Keratinocyte (primary cell): ENCODE results near the gene PCCA. TPM values are rescaled to one million over a fixed set of nuclear protein-coding genes. Genes with fewer than 3 reads are reported as not detected.
A peak's percentile ranks its signal among the peaks of the same experiment; 100 is the strongest.

Experiments
- DNase-seq: peaks from one replicate; pipeline ENCODE4 v3.0.0-alpha.2; 2011; ENCODE audit warnings: low read depth, missing footprints, low spot score
- FAIRE-seq: peaks from 2 replicates; lab custom pipeline; 2011; peaks lifted over from hg19 to GRCh38; lab: Jason Lieb, UNC
- H2AFZ ChIP-seq: 2 replicates; pipeline ENCODE4 v1.6.0; 2012; ENCODE audit warnings: low read length, control low read depth, inconsistent platforms; ENCODE audit not compliant: control insufficient read depth
- H3K27ac ChIP-seq: 2 replicates; pipeline ENCODE4 v1.5.1; 2011; ENCODE audit warnings: low read length; ENCODE audit not compliant: control insufficient read depth, insufficient read depth
- H3K27me3 ChIP-seq: 3 replicates; pipeline ENCODE4 v1.6.0; 2011; ENCODE audit warnings: low read length; ENCODE audit not compliant: control insufficient read depth, insufficient read depth; ENCODE audit errors: extremely low read depth
- H3K36me3 ChIP-seq, 2 experiments: 2 replicates in 1 of 2; 3 replicates in 1 of 2; pipeline ENCODE4 v1.5.1; 2011; ENCODE audit warnings: low read length in 2 of 2, mild to moderate bottlenecking in 1 of 2; ENCODE audit not compliant: control insufficient read depth in 2 of 2, insufficient read depth in 2 of 2; ENCODE audit errors: extremely low read depth in 1 of 2
- H3K4me1 ChIP-seq: 3 replicates; pipeline ENCODE4 v1.5.1; 2011; ENCODE audit warnings: low read length; ENCODE audit not compliant: control insufficient read depth, insufficient read depth; ENCODE audit errors: extremely low read depth
- H3K4me2 ChIP-seq: 3 replicates; pipeline ENCODE4 v1.6.0; 2011; ENCODE audit warnings: low read depth, low read length; ENCODE audit not compliant: control insufficient read depth, insufficient read depth; ENCODE audit errors: extremely low read depth
- H3K4me3 ChIP-seq, 3 experiments: fragments of 200-600 bp in 1 of 3; sonication (generic) in 1 of 3; 2 replicates in 2 of 3; 3 replicates in 1 of 3; pipeline ENCODE4 v1.5.1; 2011 to 2016; ENCODE audit warnings: low read length in 3 of 3, mild to moderate bottlenecking in 3 of 3, control low read depth in 2 of 3, inconsistent platforms in 1 of 3, low read depth in 1 of 3, mixed read lengths in 1 of 3, mixed run types in 1 of 3, moderate library complexity in 1 of 3; ENCODE audit not compliant: control insufficient read depth in 2 of 3, insufficient read depth in 2 of 3; ENCODE audit errors: extremely low read depth in 1 of 3
- H3K79me2 ChIP-seq: 2 replicates; pipeline ENCODE4 v1.6.0; 2012; ENCODE audit warnings: low read length; ENCODE audit not compliant: control insufficient read depth, insufficient read depth
- H3K9ac ChIP-seq: 3 replicates; pipeline ENCODE4 v1.6.0; 2011; ENCODE audit warnings: low read length; ENCODE audit not compliant: control insufficient read depth, insufficient read depth; ENCODE audit errors: extremely low read depth
- H3K9me1 ChIP-seq: 3 replicates; pipeline ENCODE4 v1.6.0; 2011; ENCODE audit warnings: low read length; ENCODE audit not compliant: control insufficient read depth, insufficient read depth; ENCODE audit errors: extremely low read depth
- H3K9me3 ChIP-seq: 2 replicates; pipeline ENCODE4 v1.5.1; 2012; ENCODE audit warnings: low read depth, low read length; ENCODE audit not compliant: control insufficient read depth
- H4K20me1 ChIP-seq: 3 replicates; pipeline ENCODE4 v1.6.0; 2011; ENCODE audit warnings: low read length; ENCODE audit not compliant: control insufficient read depth, insufficient read depth; ENCODE audit errors: extremely low read depth
- CTCF ChIP-seq, 3 experiments: IDR thresholded peaks in 1 of 3; conservative IDR thresholded peaks in 1 of 3; optimal IDR thresholded peaks in 1 of 3; 2 replicates in 2 of 3; 3 replicates in 1 of 3; pipeline versions ENCODE3 to v1.5.1; 2011; ENCODE audit warnings: low read length in 3 of 3, mild to moderate bottlenecking in 3 of 3, moderate library complexity in 2 of 3, control low read depth in 1 of 3, inconsistent platforms in 1 of 3; ENCODE audit not compliant: insufficient read depth in 2 of 3; ENCODE audit errors: extremely low read depth in 1 of 3
- EZH2 ChIP-seq: IDR thresholded peaks from one replicate; pipeline ENCODE4 v1.6.1; 2012; ENCODE audit warnings: inconsistent platforms, mild to moderate bottlenecking, low read length, moderate library complexity
- dilution Hi-C: fragments of 300-500 bp; cut with MboI; formaldehyde crosslinking; loops from one replicate; pipeline ENCODE4 v1.7.0; 2020; ENCODE audit warnings: low sequenced_read_pairs; ENCODE audit not compliant: extremely low pct_ligation_motif_present
- polyA plus RNA-seq, 5 experiments: library from polyadenylated mRNA; depleted of rRNA in 3 of 5; stranded (reverse) in 3 of 5; stranded (forward) in 1 of 5; unstranded in 1 of 5; fragments of >200 nt; gene quantifications; 1 replicate in 1 of 5; 2 replicates in 3 of 5; 3 replicates in 1 of 5; pipeline versions ENCODE4 v1.2.1 to v1.2.3, GENCODE V29; 2011 to 2012; ENCODE audit warnings: missing spikeins in 2 of 5, low read depth in 1 of 5, low replicate concordance in 1 of 5

Gene PCCA
- polyA plus RNA-seq, 1 donor (not counting 4 experiments of a cell fraction or from before 2014, with no cell fraction given), result 8.1 TPM

GRCh38 chr13:100306434-100306999, 217.6 kb downstream of the PCCA start:
- no peak for TF ChIP-seq EZH2
- no peak for TF ChIP-seq CTCF (optimal IDR thresholded peaks at IDR 0.05 in 1 of 3, IDR thresholded peaks at IDR 0.05 in 1 of 3, conservative IDR thresholded peaks at IDR 0.05 in 1 of 3; ENCODE audit: extremely low read depth in 1 of 3, insufficient read depth in 2 of 3, low read length in 3 of 3)
- H3K79me2 ChIP-seq, result no peaks in the 10 kb centered on the region
- no peaks in the 10 kb centered on the region for H3K27me3 ChIP-seq
- no peaks in the 10 kb centered on the region for H3K9me3 ChIP-seq
- H3K9me1 ChIP-seq, result no peaks in the 10 kb centered on the region
- dilution Hi-C loops, result no loop called here
- no peak overlapping the region for H3K4me3 ChIP-seq
- H2AFZ ChIP-seq, result no peak overlapping the region
- H3K36me3 ChIP-seq, result no peaks in the 10 kb centered on the region
- no peaks in the 10 kb centered on the region for H3K4me1 ChIP-seq
- H4K20me1 ChIP-seq, result no peaks in the 10 kb centered on the region
- DNase-seq (no peak), FAIRE-seq (no peak)
- H3K9ac ChIP-seq, result no peak overlapping the region
- no peak overlapping the region for H3K4me2 ChIP-seq
- no peak overlapping the region for H3K27ac ChIP-seq

GRCh38 chr13:100314132-100314910, 225.4 kb downstream of the PCCA start:
- Histone ChIP-seq H3K9me3 (no peaks in the 10 kb centered on the region), H3K4me3 (no peak overlapping the region), H3K4me2 (no peak overlapping the region), H3K4me1 (peaks cover 10% of the 10 kb centered on the region), H3K27me3 (no peaks in the 10 kb centered on the region), H4K20me1 (no peaks in the 10 kb centered on the region), H3K36me3 (no peaks in the 10 kb centered on the region), H2AFZ (no peak overlapping the region), H3K9ac (no peak overlapping the region), H3K9me1 (no peaks in the 10 kb centered on the region), H3K27ac (no peak overlapping the region), H3K79me2 (no peaks in the 10 kb centered on the region)
- DNase-seq, result peak; percentile 83
- TF ChIP-seq CTCF (optimal IDR thresholded peaks at IDR 0.05 in 1 of 3, IDR thresholded peaks at IDR 0.05 in 1 of 3, conservative IDR thresholded peaks at IDR 0.05 in 1 of 3; ENCODE audit: extremely low read depth in 1 of 3, insufficient read depth in 2 of 3, low read length in 3 of 3) (no peak), EZH2 (no peak)
- dilution Hi-C loops, result no loop called here
- peak; percentile 69 for FAIRE-seq
